ENCODE results near the gene ADAM23. TPM values are rescaled to one million over a fixed set of nuclear protein-coding genes. Genes with fewer than 3 reads are reported as not detected.

The ADAM23 gene
- total RNA-seq, 2 donors from 2014 or later = 0.52 to 0.93 TPM

DNA sequence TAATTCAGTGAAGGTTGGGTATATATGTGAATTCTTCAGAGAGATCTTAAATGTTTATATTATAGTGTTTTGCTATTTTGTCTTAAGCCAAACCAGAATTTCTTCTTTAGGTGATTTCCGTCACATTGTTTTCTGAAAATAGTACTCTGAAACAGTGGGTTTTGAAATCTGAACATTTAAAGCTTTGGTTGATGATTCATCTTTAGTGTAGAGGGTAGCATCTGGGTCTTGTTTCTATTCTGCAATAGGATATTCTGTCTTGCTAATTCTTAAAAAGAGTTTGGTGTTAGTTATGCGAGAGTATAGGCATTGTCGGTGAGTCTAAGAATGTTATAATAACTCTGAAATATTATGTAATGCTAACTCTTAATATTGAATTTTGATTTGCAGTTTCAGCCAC lies 129.4 kb downstream of the ADAM23 start:
- DNase-seq = no peak
- Histone ChIP-seq H3K9me3 (no peaks in the 10 kb centered on the region), H3K36me3 (no peaks in the 10 kb centered on the region), H3K4me1 (no peaks in the 10 kb centered on the region), H3K27me3 (no peaks in the 10 kb centered on the region), H3K4me3 (no peak overlapping the region), H3K27ac (no peak overlapping the region), H3K9ac (ENCODE audit: low read depth in 2 of 2, low read length in 2 of 2) (no peak overlapping the region)
- TF ChIP-seq, protein P1, sequence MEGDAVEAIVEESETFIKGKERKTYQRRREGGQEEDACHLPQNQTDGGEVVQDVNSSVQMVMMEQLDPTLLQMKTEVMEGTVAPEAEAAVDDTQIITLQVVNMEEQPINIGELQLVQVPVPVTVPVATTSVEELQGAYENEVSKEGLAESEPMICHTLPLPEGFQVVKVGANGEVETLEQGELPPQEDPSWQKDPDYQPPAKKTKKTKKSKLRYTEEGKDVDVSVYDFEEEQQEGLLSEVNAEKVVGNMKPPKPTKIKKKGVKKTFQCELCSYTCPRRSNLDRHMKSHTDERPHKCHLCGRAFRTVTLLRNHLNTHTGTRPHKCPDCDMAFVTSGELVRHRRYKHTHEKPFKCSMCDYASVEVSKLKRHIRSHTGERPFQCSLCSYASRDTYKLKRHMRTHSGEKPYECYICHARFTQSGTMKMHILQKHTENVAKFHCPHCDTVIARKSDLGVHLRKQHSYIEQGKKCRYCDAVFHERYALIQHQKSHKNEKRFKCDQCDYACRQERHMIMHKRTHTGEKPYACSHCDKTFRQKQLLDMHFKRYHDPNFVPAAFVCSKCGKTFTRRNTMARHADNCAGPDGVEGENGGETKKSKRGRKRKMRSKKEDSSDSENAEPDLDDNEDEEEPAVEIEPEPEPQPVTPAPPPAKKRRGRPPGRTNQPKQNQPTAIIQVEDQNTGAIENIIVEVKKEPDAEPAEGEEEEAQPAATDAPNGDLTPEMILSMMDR (IDR thresholded peaks at IDR 0.05) = no peak
- intact Hi-C loops (cut with DNase I) = no loop called here

DNA sequence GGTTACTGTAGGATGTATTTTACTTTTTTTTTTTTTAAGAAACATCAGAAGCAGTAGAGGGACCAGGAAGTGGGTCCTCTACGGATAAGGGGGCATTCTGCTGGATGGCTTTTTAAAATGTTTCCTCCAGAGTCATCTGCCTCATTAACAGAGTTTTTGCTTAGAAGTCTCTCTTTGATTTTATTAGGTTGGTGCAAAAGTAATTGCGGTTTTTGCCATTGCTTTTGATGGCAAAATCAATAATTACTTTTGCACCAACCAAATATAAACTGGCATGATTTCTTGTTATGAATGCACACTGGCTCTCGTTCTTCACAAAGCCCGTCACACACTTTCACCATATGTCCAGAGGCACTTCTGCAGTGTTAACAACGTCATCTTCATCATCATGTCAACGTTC lies 130.5 kb downstream of the ADAM23 start:
- DNase-seq = no peak
- no peaks in the 10 kb centered on the region for H3K4me1 ChIP-seq
- H3K27me3 ChIP-seq = no peaks in the 10 kb centered on the region
- H3K9me3 ChIP-seq = no peaks in the 10 kb centered on the region
- intact Hi-C loops (cut with DNase I) = no loop called here
- H3K9ac ChIP-seq (ENCODE audit: low read depth in 2 of 2, low read length in 2 of 2) = no peak overlapping the region
- TF ChIP-seq, protein P1 (IDR thresholded peaks at IDR 0.05) = no peak
- no peak overlapping the region for H3K4me3 ChIP-seq
- no peaks in the 10 kb centered on the region for H3K36me3 ChIP-seq
- H3K27ac ChIP-seq = no peak overlapping the region

DNA sequence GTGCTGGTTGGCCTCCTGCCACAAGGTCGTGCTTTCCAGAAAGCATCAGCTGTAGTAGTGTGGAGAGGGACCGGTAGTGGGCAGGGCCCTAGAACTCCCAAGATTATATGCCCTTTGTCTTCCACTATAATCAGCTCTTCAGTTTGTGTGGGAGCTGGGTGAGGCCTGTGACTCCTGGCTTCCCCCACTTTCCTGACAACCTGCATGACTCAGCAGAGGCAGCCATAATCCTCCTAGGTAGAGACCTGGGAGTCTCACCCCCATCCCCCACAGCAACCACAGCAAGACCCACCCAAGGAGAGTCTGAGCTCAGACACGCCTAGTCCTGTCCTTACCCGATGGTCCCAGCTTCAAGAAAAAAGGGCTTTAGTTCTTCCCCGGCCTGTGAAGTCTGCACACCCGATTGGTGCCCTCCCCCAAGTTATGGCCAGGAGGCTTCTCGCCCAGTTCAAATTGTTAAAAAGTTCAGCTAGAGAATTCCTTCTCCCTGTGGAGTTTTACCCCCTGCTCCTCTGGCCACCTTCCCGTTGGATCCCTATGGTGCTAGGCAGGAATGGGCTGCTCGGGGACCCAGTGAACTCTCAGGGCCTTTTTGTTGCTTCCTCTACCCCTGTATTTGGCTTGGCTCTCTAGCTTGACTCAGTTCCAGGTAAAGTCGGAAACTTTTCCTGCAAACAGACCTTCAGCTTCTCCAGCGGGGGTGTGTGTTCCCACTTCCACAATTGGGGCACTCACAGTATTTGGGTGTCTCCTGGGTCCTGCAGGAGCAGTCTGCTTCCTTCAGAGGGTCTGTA lies 141.2 kb downstream of the ADAM23 start:
- H3K9me3 ChIP-seq = no peaks in the 10 kb centered on the region
- no peak overlapping the region for H3K4me3 ChIP-seq
- intact Hi-C loops (cut with DNase I) = no loop called here
- H3K27me3 ChIP-seq = no peaks in the 10 kb centered on the region
- no peaks in the 10 kb centered on the region for H3K4me1 ChIP-seq
- DNase-seq = no peak
- H3K27ac ChIP-seq = no peak overlapping the region
- no peak overlapping the region for H3K9ac ChIP-seq (ENCODE audit: low read depth in 2 of 2, low read length in 2 of 2)
- TF ChIP-seq, protein P1 (IDR thresholded peaks at IDR 0.05) = no peak
- no peaks in the 10 kb centered on the region for H3K36me3 ChIP-seq

DNA sequence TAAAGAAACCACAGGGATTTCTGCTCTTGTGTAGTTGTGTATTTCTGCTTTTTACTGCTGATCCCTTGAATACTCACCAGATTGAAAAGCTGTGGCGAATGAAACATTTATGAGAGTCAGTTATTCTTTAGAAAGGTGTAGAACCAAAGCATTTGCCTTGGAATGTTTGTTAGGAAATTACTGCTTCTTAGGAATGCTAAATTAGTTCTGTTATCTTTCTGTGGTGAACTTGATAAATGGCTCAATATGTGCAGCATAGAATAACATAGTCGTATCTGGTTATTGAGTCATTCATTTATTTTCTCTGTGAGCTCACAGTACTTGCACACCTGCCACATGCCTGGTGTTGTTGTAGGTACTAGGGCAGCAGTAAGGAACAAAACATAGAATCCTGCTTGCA lies 142.0 kb downstream of the ADAM23 start:
- intact Hi-C loops (cut with DNase I) = no loop called here

DNA sequence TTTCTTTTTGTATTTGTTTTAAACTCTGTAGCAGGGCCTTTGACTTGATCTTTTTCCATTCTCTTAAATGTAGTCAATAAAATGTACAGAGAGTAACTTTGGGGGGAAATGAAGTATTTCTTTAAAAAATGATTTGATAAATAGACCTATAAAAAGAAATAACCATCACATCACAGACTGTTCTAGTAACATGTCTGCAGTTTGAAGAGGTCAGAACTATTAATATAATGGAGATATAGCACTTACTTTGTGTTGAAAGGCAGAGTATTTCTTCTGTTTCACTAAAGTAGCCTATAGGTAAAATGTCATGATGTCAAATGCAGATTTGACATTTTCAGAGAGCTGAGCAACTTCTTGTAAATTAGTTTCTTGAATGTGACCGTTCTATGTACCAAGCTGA lies 143.3 kb downstream of the ADAM23 start:
- no peak overlapping the region for H3K27ac ChIP-seq
- no peaks in the 10 kb centered on the region for H3K36me3 ChIP-seq
- H3K9ac ChIP-seq (ENCODE audit: low read depth in 2 of 2, low read length in 2 of 2) = no peak overlapping the region
- intact Hi-C loops (cut with DNase I) = no loop called here
- H3K4me1 ChIP-seq = no peaks in the 10 kb centered on the region
- TF ChIP-seq, protein P1 (IDR thresholded peaks at IDR 0.05) = no peak
- H3K4me3 ChIP-seq = no peak overlapping the region
- no peak for DNase-seq
- H3K9me3 ChIP-seq = no peaks in the 10 kb centered on the region
- no peaks in the 10 kb centered on the region for H3K27me3 ChIP-seq

More for the DNA sequence above, 142.0 kb downstream of the ADAM23 start:
- Histone ChIP-seq H3K27me3 (no peaks in the 10 kb centered on the region), H3K4me1 (no peaks in the 10 kb centered on the region), H3K9me3 (no peaks in the 10 kb centered on the region), H3K36me3 (no peaks in the 10 kb centered on the region), H3K4me3 (no peak overlapping the region), H3K9ac (ENCODE audit: low read depth in 2 of 2, low read length in 2 of 2) (no peak overlapping the region), H3K27ac (no peak overlapping the region)
- no peak for DNase-seq
- TF ChIP-seq, protein P1 (IDR thresholded peaks at IDR 0.05) = no peak

All from colonic mucosa (tissue), 4 donors.